Measurements from ENCODE around the gene ERRFI1.

DNA sequence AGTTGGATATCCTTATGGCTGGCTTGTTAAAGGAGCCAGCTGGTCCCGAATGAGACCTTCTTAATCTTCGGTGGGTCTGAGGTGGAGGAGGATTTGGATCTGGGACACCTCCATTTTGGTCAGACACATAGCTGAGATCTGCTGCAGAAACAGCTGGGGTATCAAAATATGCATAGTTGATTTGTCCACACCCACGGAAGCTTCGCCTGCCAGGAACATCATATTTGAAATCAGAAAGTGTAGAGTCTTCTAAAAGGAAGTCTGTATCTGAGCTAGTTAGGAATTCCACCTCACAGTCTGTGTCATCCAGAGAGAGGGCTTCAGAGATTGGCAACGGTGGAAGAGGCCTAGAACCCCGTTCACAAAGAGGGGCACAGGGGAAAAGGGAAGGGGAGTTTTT, 12.3 kb downstream of the ERRFI1 start:
- TF ChIP-seq GATA3 (IDR thresholded peaks at IDR 0.05; ENCODE audit: low read depth, low read length) (no peak), GATA2 (IDR thresholded peaks at IDR 0.05; ENCODE audit: low read depth, low read length) (no peak)

Data from SH-SY5Y (cell line).